ENCODE measurements around the gene HTRA2.

Gene HTRA2

DNA sequence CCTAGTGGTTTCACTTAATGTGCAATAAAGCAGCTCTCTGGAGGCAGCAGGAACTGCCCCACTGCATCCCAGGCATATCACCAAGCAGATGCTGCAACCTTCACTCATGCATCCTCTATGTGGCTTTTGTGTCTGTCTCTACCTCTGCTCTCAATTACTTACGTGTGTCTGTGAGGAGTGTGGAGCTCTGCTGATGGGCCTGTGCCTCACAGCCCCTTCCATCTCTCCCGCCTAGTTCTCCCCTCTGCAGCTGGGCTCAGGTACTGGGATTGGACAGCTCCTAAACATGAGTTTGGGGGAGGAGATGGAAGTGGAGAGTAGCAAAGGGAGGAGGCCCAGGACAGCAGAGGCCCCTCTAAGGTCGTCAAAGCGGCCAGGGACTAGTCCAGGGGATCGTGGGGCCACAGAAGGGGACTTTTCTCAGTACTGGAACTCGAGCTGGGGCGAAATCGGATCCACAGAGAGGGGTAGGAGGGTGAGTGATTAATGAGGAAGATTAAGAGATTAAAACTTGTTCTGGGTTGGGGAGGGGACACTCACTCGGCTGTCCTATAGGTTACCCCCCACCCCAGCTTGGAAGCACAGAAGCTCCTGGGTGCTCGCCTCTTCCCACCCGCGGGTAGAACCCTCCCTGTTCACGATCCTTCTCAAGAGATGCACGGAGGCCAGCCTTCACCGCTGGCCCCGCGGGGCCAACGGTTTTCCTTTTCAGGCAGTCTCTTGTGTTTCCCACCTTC lies 28.2 kb upstream of the HTRA2 start:
- no peak for FAIRE-seq

DNA sequence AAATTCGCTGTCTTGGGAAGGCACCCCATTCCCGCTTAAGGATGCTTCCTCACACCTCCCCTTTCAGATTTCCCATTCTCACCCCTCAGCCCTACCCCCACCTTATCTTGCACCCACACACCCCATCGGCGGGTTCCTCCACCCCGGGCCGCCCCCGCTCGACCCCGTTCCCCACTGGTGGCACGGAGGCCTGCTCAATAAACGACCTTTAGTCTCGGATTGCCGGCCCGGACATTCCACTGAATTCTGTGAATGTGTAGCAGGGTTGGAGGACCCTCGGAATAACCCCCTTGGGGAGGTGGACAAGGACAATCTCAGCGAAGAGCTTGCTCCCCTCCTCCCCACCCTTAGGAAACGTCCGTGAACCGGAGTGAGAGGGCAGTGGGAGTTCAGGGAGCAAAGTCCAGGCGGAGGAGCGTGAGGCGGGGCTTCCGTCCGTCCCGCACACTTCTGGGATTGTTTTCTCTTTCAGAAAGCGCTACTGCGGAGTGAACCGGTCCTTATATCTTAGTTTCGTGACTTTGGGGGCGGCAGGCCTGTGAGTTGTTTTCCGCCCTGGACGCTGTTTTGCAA lies 27.5 kb upstream of the HTRA2 start:
- no peak for FAIRE-seq

- FAIRE-seq, result no peak
Measured at GRCh38 chr2:74502720-74503505, 26.8 kb upstream of the HTRA2 start.

DNA sequence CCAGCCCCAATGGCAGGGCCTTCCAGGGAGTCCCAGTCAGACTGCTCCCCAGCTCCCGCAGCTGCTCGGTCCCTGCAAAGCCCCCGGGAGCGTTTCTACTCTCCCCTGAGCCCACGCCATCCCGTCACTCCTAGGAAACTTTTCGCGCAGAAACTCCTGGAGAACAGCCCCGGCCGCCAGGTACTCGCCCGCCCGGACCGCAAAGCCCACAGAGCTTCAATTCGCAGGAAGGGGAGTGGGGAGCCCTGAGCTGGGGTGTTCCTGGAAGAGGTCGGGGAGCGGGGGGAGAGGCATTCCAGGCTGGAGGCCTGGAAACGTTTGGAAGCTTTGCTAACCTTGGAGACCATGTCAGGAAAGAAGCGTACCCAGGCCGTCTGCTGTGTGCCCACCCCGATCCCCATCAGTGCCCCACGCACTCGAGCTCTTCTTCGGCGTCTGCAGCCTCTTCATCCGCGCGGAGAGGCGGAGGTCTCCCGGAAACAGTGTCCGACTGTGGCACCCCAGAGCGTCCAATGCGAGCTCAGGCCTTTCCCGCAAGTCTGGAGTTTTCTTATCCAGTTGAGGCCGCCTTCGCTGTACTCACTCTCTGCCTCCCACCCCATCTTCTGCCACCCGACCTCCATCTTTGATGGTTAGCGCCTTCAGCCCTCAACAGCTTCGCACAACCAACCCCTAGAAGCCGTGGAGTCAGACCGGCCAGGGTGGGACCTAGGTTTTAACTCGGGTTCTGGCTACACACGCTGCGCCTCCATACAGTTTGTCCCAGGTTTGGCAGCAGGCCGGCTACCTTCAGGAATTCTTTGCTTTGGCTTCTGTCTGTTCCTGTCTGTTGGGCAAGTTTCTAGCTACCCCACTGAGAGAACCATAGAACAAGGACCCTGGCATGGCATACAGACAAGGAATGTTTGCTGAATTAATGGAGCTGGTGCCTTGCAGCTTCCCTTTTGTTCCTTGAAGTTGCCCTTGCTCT lies 25.9 kb upstream of the HTRA2 start:
- no peak for FAIRE-seq

DNA sequence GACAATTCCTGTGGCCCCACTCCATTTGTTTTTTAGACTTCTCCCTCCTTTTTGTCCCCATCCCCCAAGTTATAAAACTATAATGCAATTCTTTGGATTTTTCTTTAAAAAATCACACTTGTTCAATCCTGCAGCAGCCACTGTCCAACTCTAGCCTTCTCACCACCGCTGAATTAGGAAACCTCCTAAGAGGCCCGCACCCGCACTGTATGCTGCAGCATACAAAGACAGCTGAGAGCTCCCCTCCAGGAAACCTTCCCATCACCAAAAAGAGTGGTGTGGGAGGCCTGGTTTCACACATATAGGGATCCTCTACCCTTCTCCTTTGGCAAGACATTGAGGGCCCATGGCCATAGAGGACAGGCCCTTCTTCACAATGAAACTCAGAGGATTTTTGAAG lies 25.1 kb upstream of the HTRA2 start:
- no peak for FAIRE-seq

- no peak for FAIRE-seq
Measured at GRCh38 chr2:74505448-74506246, 24.1 kb upstream of the HTRA2 start.

GRCh38 chr2:74507145-74507925 lies 22.4 kb upstream of the HTRA2 start, which contains the start of gene PCGF1:
Gene PCGF1, minus strand, starts transcription at chr2:74507695. Its CDS starts 27 bp downstream, at chr2:74507668.
- FAIRE-seq, result peak; percentile 58

- no peak for FAIRE-seq
Measured at GRCh38 chr2:74507926-74508520, 21.7 kb upstream of the HTRA2 start.

DNA sequence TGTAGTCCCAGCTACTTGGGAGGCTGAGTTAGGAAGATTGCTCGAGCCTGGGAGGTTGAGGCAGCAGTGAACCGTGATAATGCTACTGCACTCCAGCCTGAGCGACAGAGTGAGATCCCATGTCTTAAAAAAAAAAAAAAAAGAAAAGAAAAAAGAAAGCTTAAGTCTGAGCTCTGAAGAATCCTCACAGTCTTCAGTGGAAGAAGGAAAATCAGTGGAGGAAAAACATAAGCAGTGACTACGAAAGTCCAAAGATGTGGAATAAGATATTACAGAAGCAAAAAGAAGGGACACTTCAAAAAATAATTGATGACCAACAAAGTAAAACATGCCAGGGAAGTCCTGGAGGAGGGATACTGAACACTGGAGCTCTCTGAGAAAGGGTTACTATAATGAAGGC lies 19.5 kb upstream of the HTRA2 start:
- FAIRE-seq, result no peak

DNA sequence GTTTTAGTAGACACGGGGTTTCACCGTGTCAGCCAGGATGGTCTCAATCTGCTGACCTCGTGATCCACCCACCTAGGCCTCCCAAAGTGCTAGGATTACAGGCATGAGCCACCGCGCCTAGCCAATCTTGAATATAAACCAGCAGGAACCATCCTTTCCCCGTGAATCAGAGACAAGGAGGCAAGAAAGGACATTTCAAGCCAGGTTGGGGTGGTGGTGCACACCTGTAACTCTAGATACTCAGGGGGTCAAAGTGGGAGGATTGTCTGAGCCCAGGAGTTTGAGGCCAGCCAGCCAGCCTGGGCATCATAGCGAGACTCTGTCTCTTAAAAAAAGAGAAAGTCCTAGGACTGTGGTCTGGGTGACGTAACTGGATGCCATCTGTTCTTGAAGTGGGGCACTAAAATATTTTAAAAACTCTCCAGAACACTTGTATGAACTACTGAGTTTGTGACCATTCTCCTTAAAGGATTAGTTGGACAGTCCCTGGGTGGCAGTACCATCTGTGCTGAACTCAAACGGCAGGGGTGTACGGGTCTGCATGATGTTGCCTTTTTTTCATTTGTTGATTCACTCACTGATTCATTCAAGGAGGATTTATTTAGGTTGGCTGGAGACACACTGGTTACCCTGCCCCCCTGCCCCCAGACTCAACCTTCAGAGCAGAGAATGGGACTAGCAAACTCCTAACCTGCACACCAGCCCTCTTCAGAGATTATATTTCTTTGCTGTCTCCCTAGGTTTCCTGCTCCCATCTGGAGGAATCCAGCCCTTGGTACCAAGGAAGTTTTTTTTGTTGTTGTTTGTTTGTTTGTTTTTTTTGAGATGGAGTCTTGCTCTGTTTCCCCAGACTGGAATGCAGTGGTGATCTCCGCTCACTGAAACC lies 18.4 kb upstream of the HTRA2 start:
- no peak for FAIRE-seq

DNA sequence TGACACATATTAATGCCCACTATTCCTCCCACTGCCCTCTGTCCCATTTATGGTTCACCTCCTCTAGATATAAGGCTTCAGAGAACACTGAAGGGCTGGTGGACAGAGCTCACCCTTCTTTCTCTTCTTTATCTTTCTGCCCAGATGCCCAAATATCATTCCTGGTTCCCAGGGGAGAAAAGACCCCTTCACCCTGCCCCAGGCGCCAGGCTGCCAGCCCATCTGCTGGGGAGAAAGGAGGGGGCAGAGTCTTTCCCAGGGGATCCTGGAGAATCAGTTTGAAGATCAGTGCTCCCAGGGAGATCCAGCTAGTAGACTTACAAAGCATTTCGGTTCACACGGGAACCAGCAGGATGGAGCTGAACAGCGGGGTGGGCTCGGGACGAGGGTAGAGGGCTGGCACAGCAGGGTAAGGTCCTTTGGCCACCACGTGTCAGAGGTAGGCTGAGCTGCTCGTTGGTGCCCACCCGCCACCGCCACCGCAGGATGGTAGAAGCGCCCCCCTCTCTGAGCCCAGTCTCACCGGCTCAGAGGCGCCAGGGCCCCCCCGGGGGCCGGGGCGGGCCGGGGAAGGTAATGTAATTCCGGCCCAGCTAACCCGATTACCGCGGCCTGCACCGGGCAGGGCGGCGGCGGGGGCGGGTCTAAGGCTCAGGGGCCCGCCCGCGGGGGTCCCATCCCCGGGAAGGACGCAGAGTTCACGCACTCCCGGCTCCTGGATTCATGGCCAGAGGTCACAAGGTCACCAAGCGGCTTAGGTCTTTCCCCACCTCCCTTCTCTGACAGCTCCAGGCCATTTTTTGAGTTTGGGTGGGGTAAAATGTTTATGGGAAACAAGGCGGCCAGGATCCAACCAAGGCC lies 16.8 kb upstream of the HTRA2 start:
- FAIRE-seq, result no peak

GRCh38 chr2:74513605-74514367 lies 15.9 kb upstream of the HTRA2 start:
- FAIRE-seq, result no peak

GRCh38 chr2:74514368-74515270 lies 15.1 kb upstream of the HTRA2 start, which contains the start of gene TLX2:
Gene TLX2, plus strand, starts transcription at chr2:74514450. Its CDS starts 357 bp downstream, at chr2:74514807.
- FAIRE-seq, result no peak

DNA sequence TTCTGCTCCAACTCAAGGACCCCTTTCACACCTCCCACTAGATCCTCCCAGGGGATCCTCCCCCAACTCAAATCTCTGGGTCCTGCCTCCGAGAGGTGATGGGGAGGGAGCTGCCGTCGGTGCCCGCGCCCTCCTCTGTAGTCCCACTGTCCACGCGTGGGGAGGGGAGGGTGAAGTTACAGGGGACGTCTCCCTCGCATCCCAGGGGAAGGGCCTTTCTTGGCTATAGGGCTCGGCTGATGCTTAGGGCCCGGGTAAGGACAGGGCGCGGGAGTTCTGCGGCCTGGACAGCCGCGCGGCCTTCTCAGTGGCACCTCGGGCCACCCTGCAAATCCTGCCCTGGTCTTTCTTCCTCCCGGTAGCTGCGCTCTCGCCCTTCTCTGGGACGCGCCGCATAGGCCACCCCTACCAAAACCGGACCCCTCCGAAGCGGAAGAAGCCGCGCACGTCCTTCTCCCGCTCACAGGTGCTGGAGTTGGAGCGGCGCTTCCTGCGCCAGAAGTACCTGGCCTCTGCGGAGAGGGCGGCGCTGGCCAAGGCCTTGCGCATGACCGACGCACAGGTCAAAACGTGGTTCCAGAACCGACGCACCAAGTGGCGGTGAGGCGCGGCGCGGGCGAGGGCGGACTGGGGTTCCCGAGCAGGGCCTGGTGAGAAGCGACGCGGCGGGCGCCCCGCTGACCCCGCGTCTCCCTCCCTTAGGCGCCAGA lies 14.3 kb upstream of the HTRA2 start:
- FAIRE-seq, result no peak

- FAIRE-seq, result no peak
Measured at GRCh38 chr2:74515981-74516633, 13.6 kb upstream of the HTRA2 start.

Measured in TTC549 (cell line).